Lower leg skin (tissue), 3 donors: ENCODE results near the gene IQCK.

Experiments used
- POLR2A ChIP-seq, 2 donors: fragments of 450-650 bp; IDR thresholded peaks; one replicate each; pipeline ENCODE4 v1.6.1; 2016 to 2017; ENCODE audit warnings: antibody characterized with exemption in 2 of 2, mild to moderate bottlenecking in 1 of 2, moderate library complexity in 1 of 2
- TF ChIP-seq, protein P1 (sequence below), 3 donors: fragments of 450-650 bp; IDR thresholded peaks; one replicate each; pipeline ENCODE4 v1.5.1; 2016; ENCODE audit warnings: antibody characterized with exemption in 3 of 3, mild to moderate bottlenecking in 3 of 3, moderate library complexity in 2 of 3

DNA sequence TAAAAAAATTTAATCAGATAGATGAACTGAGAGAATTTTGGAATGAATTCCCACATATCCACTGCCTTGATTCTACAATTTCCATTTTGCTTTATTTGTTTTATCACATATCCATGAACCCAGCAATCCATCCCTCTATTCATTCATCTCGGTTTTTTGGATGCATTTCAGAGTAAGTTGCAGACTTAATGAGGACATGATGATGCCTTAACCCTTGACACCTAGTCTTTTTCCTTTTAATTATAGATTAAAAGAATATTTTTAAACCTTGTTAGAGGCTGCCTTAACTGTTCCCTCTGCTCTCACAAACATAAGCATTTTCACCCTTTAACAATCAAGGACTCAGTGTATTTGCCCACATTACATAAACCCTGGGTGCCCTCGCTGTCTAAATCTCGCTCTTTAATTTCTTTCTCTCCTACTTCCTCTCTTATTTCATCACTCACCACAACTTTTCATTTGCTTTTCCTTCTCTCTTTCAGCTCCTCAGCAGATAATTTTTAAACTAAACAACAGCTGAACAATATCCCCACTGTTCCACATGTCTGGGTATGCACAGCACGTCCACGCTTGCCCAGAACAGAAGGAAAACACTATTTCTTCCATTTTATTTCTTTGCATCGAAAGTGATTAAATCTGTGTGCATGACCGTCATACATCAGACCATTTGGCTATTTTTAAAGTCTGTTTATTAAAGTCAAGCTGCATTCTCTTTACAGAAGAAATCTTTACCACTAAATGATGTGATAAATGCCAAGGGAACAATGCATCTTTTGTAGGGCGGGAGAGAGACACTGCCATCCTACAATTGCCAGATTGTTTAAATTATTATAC lies 39.9 kb downstream of the IQCK start:
- TF ChIP-seq, protein P1, sequence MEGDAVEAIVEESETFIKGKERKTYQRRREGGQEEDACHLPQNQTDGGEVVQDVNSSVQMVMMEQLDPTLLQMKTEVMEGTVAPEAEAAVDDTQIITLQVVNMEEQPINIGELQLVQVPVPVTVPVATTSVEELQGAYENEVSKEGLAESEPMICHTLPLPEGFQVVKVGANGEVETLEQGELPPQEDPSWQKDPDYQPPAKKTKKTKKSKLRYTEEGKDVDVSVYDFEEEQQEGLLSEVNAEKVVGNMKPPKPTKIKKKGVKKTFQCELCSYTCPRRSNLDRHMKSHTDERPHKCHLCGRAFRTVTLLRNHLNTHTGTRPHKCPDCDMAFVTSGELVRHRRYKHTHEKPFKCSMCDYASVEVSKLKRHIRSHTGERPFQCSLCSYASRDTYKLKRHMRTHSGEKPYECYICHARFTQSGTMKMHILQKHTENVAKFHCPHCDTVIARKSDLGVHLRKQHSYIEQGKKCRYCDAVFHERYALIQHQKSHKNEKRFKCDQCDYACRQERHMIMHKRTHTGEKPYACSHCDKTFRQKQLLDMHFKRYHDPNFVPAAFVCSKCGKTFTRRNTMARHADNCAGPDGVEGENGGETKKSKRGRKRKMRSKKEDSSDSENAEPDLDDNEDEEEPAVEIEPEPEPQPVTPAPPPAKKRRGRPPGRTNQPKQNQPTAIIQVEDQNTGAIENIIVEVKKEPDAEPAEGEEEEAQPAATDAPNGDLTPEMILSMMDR (IDR thresholded peaks at IDR 0.05), result no peak
- no peak for TF ChIP-seq POLR2A (IDR thresholded peaks at IDR 0.05)
